ENCODE results near the gene CTNNB1.
A peak's percentile ranks its signal among the peaks of the same experiment; 100 is the strongest.
"Not testable (repeated sequence)": the region's sequence is repeated elsewhere in the genome, so short reads cannot be mapped to it uniquely, and the experiment has no call there.

The CTNNB1 gene

DNA sequence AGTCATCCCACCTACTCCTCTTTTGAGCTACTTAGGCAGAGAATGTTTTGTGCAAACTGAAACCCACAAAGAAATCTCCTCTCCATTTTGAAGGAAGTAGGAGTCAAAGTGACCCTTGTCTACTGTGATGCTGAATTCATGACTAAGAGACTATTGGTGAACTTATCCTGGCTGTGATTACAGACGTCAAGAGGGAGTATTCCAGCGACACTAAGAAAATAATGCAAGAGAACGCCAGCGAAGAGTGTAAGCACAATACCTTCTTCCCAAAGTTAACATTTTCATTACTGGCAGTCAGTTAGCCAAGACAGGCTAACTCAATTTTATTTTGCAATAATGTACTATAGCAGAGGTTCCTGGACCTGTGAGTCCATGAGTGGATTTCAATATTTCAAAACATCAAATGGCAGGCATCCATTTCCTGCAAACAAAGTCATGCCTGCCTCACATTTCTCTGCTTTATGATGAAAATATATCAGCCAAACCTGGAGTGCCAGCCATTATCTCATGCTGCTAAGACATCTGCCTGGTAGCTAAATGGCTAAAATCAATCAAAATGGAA lies 59.0 kb downstream of the CTNNB1 start:
- DNase-seq (ENCODE audit: low read depth): no peak

DNA sequence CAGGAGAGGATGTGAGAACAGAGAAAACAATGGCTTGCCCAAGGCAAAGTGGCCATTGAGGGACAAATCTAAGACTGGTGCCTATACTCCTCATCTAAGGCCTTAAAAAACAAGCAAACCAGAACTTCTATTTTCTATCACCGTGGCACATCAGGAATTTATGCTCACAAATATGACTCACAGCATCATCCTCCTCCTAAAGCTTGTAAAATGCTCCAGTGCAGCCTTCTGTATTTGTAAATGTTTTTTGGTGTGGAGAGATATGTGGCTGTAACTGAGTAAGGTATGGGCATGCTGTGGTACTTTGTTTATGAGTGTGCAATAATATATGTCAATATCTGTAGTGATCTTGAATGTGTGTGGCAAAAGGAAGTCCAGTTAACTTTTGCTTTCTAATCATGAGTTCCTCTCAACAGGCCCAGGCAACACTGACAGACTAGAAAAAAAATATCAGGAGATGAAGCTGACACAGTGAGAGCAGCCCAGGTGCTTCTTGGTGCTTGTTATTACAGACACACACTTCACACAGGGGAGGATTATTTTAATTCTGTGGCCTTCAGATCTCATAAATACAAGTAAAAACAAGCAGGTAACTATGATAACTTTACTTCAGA lies 60.3 kb downstream of the CTNNB1 start:
- DNase-seq (ENCODE audit: low read depth): no peak

GRCh38 chr3:41260063-41260450 lies 60.8 kb downstream of the CTNNB1 start:
- no peak for DNase-seq (ENCODE audit: low read depth)

- DNase-seq (ENCODE audit: low read depth): no peak
Measured at GRCh38 chr3:41265011-41265545, 65.8 kb downstream of the CTNNB1 start.

DNA sequence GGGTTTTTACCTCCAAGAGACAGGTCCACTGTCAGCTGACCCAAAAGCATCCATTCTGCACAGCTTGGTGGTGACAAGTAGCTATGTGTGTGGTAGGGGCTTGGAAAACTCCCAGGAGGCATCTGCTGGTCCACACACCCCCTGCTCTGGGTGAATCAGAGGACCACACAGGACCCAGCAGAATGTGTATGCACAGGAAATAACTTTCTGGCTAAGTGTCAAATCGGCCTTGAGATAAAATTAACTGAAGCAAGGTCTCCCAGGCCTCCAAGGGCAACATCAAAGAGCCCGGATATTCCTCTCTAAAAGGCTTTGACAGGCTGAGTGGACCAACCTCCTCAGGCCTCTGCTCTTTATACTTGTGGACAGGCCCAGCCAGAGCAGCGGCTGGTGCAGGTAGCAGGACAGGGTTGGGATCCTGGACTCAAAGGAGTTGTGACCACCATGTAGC lies 66.5 kb downstream of the CTNNB1 start:
- DNase-seq (ENCODE audit: low read depth): peak; percentile 89

DNA sequence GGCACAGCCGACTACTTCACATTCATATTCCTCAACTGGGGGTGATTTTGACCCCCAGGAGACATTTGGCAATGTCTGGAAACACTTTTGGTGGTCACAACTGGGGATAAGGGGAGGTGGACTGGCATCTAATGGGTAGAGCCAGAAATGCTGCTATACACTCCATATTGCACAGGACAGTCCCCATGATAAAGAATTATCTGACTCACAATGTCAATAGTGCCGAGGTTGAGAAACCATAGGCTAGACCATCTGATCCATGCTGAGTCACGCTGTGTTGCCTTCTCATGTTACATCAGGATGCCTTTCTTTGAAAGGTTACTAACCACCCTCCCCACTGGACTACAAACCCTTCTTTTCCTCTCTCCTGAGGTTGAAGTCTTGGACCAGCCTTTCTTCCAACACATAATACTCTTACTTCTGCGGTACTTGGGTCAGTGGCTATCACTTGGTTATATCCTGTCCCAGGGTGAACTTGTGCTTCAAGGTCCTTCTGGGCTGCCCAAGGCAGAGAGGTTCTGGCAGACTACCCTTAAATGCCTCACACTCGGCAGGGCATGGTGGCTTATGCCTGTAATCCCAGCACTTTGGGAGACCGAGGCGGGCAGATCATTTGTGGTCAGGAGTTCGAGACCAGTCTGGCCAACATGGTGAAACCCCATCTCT lies 68.8 kb downstream of the CTNNB1 start:
- DNase-seq (ENCODE audit: low read depth): peak; percentile 88

- no peak for DNase-seq (ENCODE audit: low read depth)
Measured at GRCh38 chr3:41272667-41273066, 73.4 kb downstream of the CTNNB1 start.

DNA sequence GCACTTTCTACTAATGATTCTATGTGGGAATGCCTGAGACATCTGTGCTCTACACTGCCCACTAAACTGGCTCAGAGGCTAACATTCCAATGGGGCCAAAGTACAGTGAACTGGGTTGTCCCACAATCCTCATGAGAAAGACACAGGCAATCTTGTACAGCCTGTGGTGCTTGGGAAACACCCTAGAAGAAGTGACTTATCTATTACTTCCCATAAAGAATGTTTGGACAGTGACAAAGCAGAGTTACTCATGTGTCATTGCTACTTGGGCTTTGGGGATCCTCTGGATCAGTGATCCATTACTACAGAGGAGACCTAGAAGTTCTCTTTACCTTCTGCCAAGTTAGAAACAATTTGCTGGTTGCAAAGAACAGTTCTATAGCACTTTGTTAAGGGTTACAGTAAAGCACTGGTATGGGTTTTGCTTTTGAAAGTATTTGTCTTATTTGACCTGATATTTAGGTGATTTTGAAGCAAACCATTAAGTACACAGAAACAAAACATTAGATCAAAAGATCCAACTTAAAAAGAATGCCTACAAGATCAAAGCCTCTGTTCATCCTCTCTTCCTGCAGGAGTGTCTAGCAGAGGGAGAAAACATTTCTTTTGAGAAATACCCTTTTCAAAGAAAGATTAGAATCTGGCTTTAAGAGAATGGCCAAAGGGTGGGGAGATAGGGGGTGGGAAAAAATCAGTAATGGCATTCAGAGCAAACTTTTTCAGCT lies 75.8 kb downstream of the CTNNB1 start:
- DNase-seq (ENCODE audit: low read depth): peak; percentile 13

GRCh38 chr3:41276191-41276590 lies 76.9 kb downstream of the CTNNB1 start:
- no peak for DNase-seq (ENCODE audit: low read depth)

GRCh38 chr3:41277790-41278465 lies 78.6 kb downstream of the CTNNB1 start:
- DNase-seq (ENCODE audit: low read depth): no peak

GRCh38 chr3:41284934-41285333 lies 85.6 kb downstream of the CTNNB1 start:
- DNase-seq (ENCODE audit: low read depth): not testable (repeated sequence)

GRCh38 chr3:41286305-41286704 lies 87.0 kb downstream of the CTNNB1 start:
- DNase-seq (ENCODE audit: low read depth): no peak

DNA sequence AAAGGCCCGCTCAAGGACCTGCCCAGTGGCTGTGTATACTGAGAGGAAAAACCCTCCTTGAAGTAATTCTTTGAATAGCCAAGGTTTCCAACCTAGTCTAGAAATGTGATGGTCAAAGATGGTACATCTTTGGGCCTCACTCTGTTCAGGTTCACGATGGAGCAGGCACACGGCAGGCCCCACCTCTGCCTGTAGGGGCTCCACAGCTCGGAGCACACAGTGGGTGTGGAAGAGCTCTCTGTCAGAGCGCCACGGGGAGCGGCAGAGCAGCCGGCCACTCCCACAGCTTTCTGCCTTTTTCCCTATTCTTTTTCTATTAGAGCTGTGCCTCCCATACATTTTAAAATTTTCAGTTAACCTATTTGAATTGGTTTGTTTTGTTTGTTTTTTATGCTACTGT lies 89.5 kb downstream of the CTNNB1 start:
- DNase-seq (ENCODE audit: low read depth): no peak
